ENCODE results near the gene BAMBI.
"Not testable (repeated sequence)": the region's sequence is repeated elsewhere in the genome, so short reads cannot be mapped to it uniquely, and the experiment has no call there.

The BAMBI gene, protein sequence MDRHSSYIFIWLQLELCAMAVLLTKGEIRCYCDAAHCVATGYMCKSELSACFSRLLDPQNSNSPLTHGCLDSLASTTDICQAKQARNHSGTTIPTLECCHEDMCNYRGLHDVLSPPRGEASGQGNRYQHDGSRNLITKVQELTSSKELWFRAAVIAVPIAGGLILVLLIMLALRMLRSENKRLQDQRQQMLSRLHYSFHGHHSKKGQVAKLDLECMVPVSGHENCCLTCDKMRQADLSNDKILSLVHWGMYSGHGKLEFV

DNA sequence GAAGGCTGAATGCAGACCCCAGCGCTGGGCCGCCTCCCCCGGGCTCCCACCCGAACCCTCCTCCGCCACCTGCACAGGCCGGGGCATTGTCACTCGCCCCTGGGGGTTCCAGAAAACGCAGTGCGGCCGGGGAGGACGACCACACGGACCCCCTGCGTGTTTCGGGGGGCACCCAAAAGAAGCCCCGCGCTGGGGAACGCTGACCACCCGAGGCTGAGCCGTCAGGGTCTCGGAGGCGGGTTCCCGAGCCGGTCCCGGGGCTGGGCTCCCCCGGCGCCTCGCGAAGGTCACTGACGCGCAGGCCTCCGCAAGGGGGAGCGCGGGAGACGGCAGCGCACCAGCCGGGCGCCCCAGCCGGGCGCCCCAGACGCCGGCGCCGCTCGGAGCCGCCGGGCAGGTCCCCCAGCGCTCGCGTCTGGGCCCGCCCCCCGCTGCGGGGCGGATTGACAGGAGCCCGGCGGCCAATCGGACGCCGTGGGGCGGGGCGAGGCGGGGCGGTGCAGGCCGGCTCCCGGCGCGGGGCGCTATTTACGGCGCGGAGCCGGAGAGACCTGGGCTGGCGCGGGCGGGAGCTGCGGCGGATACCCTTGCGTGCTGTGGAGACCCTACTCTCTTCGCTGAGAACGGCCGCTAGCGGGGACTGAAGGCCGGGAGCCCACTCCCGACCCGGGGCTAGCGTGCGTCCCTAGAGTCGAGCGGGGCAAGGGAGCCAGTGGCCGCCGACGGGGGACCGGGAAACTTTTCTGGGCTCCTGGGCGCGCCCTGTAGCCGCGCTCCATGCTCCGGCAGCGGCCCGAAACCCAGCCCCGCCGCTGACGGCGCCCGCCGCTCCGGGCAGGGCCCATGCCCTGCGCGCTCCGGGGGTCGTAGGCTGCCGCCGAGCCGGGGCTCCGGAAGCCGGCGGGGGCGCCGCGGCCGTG lies at the start of gene BAMBI:
Gene BAMBI (plus strand): TSS at position 554 of the 920 bp plus-strand sequence. CDS start 377 bp downstream, outside the sequence.
- H3K27ac ChIP-seq, result peak within 1 kb of the TSS in 10 of 21 experiments; percentile 17 to 79 (median 33)
- H3K4me3 ChIP-seq, result peak within 1 kb of the TSS; percentile 34 to 78 (median 59)

DNA sequence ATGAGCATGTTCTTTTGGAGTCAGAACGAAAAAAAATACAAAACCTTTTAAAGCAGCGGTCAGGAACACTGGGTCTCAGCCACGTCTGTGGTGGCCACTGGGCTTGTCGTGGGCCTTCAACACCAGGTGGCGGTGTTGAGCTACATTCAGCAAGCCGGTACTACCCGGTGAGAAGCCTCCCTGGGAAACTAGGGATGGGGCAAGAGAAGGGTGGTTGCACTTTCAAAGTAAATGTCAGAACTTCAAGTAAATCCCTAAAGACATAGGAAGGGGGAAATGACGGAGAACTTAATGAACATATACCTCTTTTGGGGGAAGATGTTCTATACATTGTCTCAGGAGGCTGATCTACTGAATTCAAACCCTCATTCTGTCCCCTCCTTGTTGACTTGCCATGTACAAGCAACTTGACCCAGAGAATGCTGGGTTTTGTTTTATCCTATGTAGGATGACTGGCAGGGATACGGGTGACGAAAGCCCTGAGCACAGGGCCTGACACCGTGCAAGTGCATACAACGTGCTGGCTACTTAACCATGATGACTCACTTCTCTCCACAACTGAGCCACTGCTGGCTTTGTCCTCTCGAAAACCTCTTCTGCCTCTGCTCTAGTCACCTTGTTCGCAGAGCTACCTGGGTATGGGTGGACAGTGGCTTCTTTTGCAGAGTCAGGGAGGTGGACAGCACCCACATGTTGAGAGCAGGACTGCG lies 49.0 kb upstream of the BAMBI start:
- no peak overlapping the region for H3K4me3 ChIP-seq

DNA sequence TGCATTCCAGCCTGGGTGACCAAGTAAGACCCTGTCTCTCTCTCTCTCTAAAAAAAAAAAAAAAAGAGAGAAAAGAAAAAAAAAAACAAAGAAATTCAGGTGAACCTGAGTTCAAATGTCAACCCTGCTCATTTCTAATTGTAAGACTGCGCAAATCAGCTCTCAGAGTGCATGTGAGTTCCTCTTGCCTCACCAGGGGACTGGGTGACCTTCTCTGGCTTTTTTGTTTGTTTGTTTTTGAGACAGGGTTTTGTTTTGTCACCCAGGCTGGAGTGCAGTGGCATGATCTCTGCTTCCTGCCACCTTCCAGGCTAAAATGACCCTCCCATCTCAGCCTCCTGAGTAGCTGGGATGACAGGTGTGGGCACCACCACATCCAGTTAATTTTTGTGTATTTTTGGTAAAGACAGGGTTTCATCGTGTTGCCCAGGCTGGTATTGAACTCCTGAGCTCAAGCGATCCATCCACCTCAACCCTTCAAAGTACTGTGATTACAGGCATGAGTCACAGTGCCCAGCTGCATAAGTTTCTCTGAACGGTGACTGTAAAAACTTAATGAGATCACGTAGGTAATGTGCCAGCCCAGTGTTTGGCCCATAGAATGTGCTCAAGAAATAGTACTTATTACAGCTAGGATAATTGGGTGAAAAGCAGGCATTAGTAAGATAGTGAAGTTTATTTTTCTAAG lies 45.3 kb upstream of the BAMBI start:
- Histone ChIP-seq H3K27ac (no peak overlapping the region), H3K4me3 (no peak overlapping the region)

More for the DNA sequence above, 49.0 kb upstream of the BAMBI start:
- no peak overlapping the region for H3K27ac ChIP-seq

DNA sequence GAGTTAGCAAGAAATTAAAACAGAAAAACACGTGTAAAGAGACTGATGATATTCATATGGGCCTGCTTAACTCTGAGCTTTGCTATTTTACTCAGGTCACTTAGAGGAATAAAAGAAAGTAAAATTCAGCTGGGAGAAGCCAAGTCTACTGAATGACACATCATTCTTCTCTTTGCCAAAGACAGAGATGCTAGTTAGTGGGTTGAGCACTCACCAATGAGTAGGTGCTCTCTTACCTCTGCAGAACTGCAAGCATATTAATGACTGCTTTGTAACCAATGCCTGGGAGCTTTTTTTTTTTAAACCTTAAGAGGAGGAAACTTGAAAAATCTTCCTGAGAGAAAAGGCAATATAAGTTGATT lies 44.8 kb upstream of the BAMBI start:
- H3K27ac ChIP-seq, result no peak overlapping the region
- no peak overlapping the region for H3K4me3 ChIP-seq

DNA sequence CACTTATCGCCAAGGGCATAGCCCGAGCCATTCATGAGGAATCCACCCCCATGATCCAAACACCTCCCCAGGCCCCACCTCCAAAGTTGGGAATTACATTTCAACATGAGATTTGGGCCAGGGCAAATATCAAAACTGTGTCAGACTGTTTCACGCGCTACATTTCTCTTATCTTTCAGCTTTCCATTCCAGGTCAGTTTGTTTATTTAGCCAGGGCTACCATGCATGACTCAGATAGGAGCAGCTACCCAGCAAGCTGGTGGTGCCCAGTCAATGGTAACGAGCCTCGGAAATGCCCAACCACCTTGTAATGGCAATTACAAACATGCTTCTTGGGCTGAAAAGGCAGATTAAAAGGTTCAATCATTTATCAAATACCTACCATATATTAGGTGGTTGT lies 43.6 kb upstream of the BAMBI start:
- Histone ChIP-seq H3K4me3 (no peak overlapping the region), H3K27ac (no peak overlapping the region)

DNA sequence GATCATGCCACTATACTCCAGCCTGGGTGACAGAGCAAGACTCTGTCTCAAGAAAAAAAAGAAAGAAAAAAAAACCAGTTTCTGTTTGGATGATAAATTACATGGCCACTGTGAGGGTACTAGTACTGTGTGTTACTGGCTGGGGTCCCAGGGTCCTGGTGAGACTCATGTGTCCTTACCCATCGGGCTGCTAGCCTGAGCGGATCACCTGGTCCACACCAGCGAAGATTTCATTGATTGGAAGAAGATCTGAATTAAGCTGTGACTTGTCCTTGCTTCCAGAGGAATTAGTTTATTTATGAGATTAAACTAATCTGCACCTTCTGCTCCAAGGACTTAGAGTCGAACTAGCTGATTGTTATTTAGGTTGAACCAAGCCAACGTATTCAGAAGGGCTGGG lies 40.0 kb upstream of the BAMBI start:
- no peak overlapping the region for H3K27ac ChIP-seq
- no peak overlapping the region for H3K4me3 ChIP-seq

DNA sequence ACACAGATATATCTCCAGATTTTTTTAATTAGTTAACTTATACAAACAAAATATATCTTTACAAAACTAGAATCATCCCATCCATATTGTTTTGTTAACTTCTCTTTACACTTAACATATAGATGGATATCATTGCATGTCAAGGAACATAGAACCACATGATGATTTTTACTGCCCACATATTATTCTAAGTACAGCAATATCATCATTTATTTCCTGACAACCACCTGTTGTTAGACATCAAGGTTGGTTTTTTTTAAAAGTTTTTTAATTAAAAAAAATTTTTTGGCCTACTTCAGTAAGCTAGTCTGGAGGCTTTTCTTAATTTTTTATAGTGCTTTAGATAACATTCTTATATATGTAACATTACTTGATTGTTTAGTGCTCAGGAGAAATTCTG lies 38.9 kb upstream of the BAMBI start:
- no peak overlapping the region for H3K4me3 ChIP-seq
- no peak overlapping the region for H3K27ac ChIP-seq

DNA sequence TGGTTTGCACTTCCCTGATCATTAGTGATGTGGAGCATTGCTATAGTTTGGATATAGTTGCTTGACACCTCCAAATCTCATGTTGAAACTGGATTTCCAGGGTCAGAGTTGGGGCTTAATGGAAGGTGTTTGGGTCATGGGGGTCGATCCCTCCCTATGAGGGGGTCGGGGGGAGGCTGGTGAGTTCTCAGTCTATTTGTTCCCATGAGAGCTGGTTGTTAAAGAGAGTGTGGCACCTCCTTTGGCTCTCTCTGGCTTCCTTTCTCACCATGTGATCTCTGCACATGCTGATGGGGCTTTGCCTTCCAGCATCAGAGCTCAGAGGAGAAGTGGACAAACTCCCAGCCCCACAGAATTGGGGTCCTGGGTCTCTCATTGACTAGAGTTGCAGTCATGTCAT lies 36.8 kb upstream of the BAMBI start:
- no peak overlapping the region for H3K4me3 ChIP-seq
- H3K27ac ChIP-seq, result no peak overlapping the region

DNA sequence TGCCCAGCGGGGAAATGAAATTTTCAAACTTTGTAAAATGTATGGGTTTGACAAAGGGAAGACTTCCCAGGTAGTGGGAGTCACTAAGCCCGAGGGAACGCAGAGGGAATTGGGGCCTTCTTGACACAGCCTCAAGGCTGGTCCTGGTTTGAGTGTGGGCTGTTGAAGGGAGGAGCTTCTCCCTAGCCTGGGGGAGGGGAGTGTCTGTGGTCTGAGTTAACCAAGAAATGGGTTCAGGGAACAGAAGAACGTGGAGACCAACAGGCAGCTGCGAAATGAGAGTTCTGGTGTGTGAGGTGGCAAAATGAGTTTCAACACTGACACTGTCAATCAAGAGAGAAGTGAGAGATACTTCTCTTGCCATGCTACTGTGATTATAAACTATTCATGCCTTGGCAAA lies 32.7 kb upstream of the BAMBI start:
- no peak overlapping the region for H3K4me3 ChIP-seq
- no peak overlapping the region for H3K27ac ChIP-seq

DNA sequence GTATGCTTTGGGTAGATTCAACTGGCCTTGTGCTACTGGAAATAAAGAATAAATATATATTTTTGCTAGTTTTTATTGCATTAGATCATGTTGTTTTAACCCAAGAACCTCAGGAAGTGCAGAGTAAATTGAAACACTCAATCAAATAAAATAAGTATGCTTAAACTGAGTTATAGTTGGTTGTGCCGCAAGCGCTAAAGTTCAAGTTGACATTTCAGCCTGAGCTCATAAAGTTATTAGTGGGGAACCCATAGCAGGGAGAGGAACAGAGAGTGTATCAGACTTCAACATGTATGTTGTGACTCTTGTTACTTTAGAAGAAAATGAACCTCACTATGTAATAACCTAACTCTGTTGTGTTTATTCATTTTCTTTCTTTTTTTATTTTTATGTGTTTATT lies 25.2 kb upstream of the BAMBI start:
- no peak overlapping the region for H3K4me3 ChIP-seq
- no peak overlapping the region for H3K27ac ChIP-seq

DNA sequence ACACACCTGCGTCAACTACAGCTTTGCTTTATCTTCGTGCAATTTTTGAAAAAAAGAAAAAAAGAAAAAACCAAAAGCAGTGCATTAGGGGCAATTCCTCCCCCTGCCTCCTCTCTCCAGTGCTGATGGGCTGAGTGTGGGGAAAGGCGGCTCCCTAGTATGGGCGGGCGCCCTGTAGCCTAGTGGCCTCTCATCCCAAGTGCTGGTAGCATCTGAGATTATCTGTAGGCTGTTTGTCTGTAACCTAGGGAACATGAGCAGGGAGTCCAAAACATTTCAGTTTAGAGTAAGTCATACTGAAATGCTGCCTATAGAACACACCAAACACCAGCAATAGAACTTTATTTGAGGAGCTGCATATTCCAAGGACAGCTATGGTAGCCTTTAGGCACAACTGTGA lies 24.6 kb upstream of the BAMBI start:
- no peak overlapping the region for H3K4me3 ChIP-seq
- no peak overlapping the region for H3K27ac ChIP-seq

DNA sequence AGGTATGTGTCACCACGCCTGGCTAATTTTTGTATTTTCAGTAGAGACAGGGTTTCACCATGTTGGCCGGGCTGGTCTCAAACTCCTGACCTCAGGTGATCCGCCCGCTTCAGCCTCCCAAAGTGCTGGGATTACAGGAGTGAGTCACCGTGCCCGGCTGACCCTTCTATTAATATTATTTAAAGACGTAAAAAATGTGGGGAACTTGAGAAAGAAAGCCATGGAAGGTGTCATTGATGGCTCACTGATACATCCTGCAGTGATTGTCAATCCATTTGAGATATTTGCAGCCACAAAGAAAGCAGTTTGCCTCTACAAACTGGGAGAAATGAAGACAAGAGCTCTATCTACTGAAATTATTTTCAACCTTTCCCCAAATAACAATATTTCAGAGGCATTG lies 18.5 kb upstream of the BAMBI start:
- H3K4me3 ChIP-seq, result not testable (repeated sequence)

DNA sequence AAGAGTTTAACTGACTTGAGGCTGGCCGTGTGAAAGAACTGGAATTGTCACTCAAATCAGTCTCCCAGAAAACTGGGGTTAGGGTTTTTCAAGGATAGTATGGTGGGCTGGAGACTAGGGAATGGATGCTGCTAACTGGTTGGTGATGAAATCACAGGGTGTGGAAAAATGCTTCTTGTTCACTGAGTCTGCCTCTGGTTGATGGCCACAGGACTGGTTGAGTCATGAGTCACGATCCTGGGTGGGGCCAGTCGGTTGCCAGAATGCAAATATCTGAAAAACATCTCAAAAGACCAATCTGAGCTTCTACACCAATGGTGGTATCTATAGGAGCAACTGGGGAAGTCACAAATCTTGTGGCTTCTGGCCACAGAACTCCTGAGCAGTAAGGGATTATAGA lies 16.3 kb upstream of the BAMBI start:
- Histone ChIP-seq H3K4me3 (no peak overlapping the region), H3K27ac (no peak overlapping the region)

More for the DNA sequence above, 18.5 kb upstream of the BAMBI start:
- not testable (repeated sequence) for H3K27ac ChIP-seq

DNA sequence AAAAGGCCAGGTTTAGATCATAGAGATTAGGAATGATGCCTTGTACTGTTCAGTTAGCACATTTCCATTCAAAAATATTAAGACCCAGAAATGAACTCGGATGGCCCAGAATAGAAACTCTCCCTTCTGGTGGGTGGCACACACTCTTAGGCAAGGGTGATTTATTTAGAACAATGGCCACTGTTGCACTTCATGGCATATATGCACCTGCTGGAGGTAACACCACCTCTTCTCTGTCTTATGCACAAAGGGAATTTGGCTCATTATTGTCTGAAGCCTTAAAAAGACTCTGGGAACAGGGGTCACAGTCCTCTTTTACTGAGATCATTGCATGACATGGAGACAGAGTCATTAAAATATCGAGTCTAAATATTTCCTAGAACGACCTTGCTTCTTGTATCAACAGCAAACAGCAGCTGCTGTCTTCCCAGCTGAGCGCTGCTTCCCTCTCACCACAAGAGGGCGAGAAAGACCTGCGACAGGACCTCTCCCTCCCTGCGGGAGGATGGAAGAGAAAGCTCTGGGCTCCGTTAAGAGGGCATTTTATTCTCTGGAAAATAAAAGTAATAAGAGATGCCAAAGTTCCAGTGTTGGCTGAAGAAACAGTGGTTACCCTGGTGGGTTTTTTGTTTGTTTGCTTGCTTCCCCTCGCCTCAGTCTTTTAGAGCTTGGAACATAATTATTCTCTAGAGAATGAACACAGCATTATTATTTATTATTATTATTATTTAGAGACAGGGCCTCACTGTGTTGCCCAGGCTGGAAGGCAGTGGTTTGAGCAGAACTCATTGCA lies 13.5 kb upstream of the BAMBI start:
- H3K4me3 ChIP-seq, result no peak overlapping the region
- no peak overlapping the region for H3K27ac ChIP-seq

DNA sequence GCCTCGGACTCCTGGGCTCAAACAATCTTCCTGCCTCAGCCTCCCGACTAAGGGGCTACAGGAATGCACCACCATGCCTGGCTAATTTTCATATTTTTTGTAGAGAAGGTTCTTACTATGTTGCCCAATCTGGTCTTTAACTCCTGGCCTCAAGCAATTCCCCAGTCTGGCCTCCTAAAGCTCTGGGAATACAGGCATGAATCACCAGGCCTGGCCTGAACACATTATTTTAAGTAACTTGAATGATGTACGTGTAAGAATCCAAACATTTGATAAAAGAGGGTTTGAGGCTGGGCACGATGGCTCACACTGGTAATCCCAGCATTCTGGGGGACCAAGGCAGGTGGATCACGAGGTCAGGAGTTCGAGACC lies 13.0 kb upstream of the BAMBI start:
- no peak overlapping the region for H3K27ac ChIP-seq
- no peak overlapping the region for H3K4me3 ChIP-seq

DNA sequence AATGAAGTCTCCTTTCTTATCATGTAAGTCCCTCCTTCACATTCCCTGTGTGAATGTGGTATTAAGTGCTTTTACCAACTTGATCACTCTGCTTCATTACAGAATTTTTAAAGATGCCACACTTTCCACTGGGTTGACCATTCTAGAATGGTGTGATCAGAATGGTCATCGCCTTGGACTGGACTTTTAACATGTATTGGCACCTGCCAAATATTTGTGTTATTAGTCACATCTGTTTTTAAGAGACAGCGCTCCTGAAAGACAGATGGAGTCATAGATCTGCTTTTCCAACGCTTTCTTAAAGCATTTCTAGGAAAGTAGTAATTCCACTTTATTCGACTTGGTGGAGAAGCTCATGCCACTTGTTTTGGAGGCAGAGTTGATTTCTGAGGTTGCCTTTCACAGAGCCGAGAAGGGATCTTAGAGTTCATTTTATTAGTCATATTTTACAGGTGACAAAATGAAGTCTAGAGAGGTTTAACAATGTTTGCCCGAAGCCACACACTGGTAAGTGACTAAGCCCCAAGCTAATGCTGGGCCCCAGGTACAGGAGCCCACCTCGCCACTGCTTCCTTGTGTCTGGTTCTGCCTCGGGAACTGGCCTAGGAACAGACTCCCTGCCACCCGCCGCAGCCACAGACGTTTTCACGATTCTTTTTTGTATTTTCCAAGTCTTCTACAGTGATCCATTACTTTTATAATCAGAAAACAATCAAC lies 10.4 kb upstream of the BAMBI start:
- no peak overlapping the region for H3K4me3 ChIP-seq
- no peak overlapping the region for H3K27ac ChIP-seq

DNA sequence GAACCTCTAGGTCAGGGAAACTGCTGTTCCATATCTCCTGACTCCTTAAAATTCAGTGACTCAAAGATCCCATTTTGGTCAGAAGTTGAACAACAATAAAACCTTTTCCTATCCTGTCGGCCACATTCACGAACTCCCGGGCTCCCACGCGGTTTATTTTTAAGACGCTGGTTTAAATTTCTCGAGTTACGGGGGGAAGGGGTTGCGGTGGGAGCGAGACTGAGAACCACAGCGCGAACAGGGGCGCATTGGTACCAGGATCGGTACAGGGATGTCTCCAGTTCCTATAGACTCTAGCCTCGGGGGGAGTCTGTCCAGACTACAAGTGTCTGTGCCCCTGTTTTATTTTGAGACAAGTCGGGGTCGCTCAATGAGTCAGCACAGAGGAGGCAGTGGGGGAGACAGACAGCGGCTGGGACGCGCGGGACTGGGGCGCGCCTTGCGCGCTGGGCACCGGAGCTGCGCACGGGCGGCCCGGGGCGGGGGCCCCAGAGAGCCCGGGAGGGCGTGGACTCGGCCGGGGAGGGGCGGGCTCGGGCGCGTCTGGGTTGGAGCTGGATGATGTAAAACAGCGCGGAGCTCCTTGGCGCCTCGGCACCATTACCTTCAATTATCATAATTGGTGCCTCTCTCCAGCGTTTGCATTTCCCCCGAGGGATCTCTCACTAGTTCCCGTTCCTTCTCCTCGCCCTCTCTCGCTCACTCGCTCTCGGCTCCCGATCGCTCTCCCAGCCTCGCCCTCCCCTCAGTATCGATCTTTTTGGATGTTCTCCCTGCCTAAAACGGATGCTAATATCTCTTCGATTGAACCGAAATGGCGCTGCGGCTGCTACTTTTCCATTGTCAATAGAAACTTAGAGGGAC lies 8.7 kb upstream of the BAMBI start:
- Histone ChIP-seq H3K4me3 (peak overlapping the region in 4 of 7 experiments; percentile 1 to 29 (median 21)), H3K27ac (no peak overlapping the region)

All from skin epidermis (tissue), 12 donors.